Islet precursor cell (in vitro differentiated cells): ENCODE results near the gene SYP.
"Not testable (repeated sequence)": the region's sequence is repeated elsewhere in the genome, so short reads cannot be mapped to it uniquely, and the experiment has no call there.

Source experiments
- DNase-seq: peaks from one replicate; pipeline ENCODE4 v3.0.0-alpha.2; 2018

SYP gene

GRCh38 chrX:49164589-49165360 is 35.2 kb downstream of the SYP start:
- DNase-seq, result no peak

- peak; percentile 88 for DNase-seq
Observed at GRCh38 chrX:49163555-49164419, 36.2 kb downstream of the SYP start.

- DNase-seq, result no peak
Observed at GRCh38 chrX:49162620-49163019, 37.4 kb downstream of the SYP start, which contains the start of gene MAGIX. Gene MAGIX, plus strand, starts transcription at chrX:49162758. Its CDS starts 132 bp downstream, at chrX:49162890.

- no peak for DNase-seq
Observed at GRCh38 chrX:49161632-49162031, 38.4 kb downstream of the SYP start.

- no peak for DNase-seq
Observed at GRCh38 chrX:49160908-49161307, 39.1 kb downstream of the SYP start.

GRCh38 chrX:49157194-49157593 is 42.8 kb downstream of the SYP start:
- no peak for DNase-seq

- peak; percentile 91 for DNase-seq
Observed at GRCh38 chrX:49155900-49156837, 43.8 kb downstream of the SYP start.

- no peak for DNase-seq
Observed at GRCh38 chrX:49155243-49155899, 44.6 kb downstream of the SYP start.

GRCh38 chrX:49153467-49153866 is 46.5 kb downstream of the SYP start:
- no peak for DNase-seq

- not testable (repeated sequence) for DNase-seq
Observed at GRCh38 chrX:49149291-49149690, 50.7 kb downstream of the SYP start.

- DNase-seq, result not testable (repeated sequence)
Observed at GRCh38 chrX:49148390-49149100, 51.4 kb downstream of the SYP start.

GRCh38 chrX:49147936-49148335 is 52.1 kb downstream of the SYP start:
- no peak for DNase-seq

GRCh38 chrX:49147282-49147681 is 52.7 kb downstream of the SYP start:
- no peak for DNase-seq

GRCh38 chrX:49143154-49143553 is 56.8 kb downstream of the SYP start:
- not testable (repeated sequence) for DNase-seq

- not testable (repeated sequence) for DNase-seq
Observed at GRCh38 chrX:49142264-49142663, 57.7 kb downstream of the SYP start.

- no peak for DNase-seq
Observed at GRCh38 chrX:49139713-49140112, 60.3 kb downstream of the SYP start.
